ENCODE measurements around the gene TPGS2.

The TPGS2 gene

GRCh38 chr18:36843784-36844183 lies 15.0 kb upstream of the TPGS2 start:
- TF ChIP-seq TAF1 (IDR thresholded peaks at IDR 0.05; ENCODE audit: borderline replicate concordance, low read depth, low read length) = no peak
- TF ChIP-seq POLR2AphosphoS5 (IDR thresholded peaks at IDR 0.05; ENCODE audit: low read depth, low read length) = no peak
- no peak for TF ChIP-seq POLR2A (IDR thresholded peaks at IDR 0.05; ENCODE audit: low read depth, low read length)
- DNase-seq (ENCODE audit: insufficient read length) (no peak), FAIRE-seq (no peak)

- no peak for FAIRE-seq
Observed at GRCh38 chr18:36843199-36843598, 14.4 kb upstream of the TPGS2 start.

GRCh38 chr18:36839835-36840234 lies 11.0 kb upstream of the TPGS2 start:
- DNase-seq (ENCODE audit: insufficient read length) (no peak), FAIRE-seq (no peak)
- no peak for TF ChIP-seq POLR2AphosphoS5 (IDR thresholded peaks at IDR 0.05; ENCODE audit: low read depth, low read length)
- no peak for TF ChIP-seq POLR2A (IDR thresholded peaks at IDR 0.05; ENCODE audit: low read depth, low read length)
- TF ChIP-seq TAF1 (IDR thresholded peaks at IDR 0.05; ENCODE audit: borderline replicate concordance, low read depth, low read length) = no peak

More at GRCh38 chr18:36843199-36843598, 14.4 kb upstream of the TPGS2 start:
- no peak for DNase-seq (ENCODE audit: insufficient read length)
- TF ChIP-seq TAF1 (IDR thresholded peaks at IDR 0.05; ENCODE audit: borderline replicate concordance, low read depth, low read length) = no peak
- TF ChIP-seq POLR2AphosphoS5 (IDR thresholded peaks at IDR 0.05; ENCODE audit: low read depth, low read length) = no peak
- no peak for TF ChIP-seq POLR2A (IDR thresholded peaks at IDR 0.05; ENCODE audit: low read depth, low read length)

GRCh38 chr18:36835927-36836326 lies 7.1 kb upstream of the TPGS2 start:
- no peak for DNase-seq (ENCODE audit: insufficient read length)
- no peak for FAIRE-seq
- TF ChIP-seq POLR2A (IDR thresholded peaks at IDR 0.05; ENCODE audit: low read depth, low read length) (no peak), POLR2AphosphoS5 (IDR thresholded peaks at IDR 0.05; ENCODE audit: low read depth, low read length) (no peak), TAF1 (IDR thresholded peaks at IDR 0.05; ENCODE audit: borderline replicate concordance, low read depth, low read length) (no peak)

- FAIRE-seq = no peak
- DNase-seq (ENCODE audit: insufficient read length) = no peak
- TF ChIP-seq POLR2A (IDR thresholded peaks at IDR 0.05; ENCODE audit: low read depth, low read length) = no peak
- no peak for TF ChIP-seq TAF1 (IDR thresholded peaks at IDR 0.05; ENCODE audit: borderline replicate concordance, low read depth, low read length)
- no peak for TF ChIP-seq POLR2AphosphoS5 (IDR thresholded peaks at IDR 0.05; ENCODE audit: low read depth, low read length)
Observed at GRCh38 chr18:36833120-36833519, 4.3 kb upstream of the TPGS2 start.

- no peak for DNase-seq (ENCODE audit: insufficient read length)
- peak; percentile 38 for FAIRE-seq
- TF ChIP-seq TAF1 (IDR thresholded peaks at IDR 0.05; ENCODE audit: borderline replicate concordance, low read depth, low read length) (no peak), POLR2A (IDR thresholded peaks at IDR 0.05; ENCODE audit: low read depth, low read length) (no peak), POLR2AphosphoS5 (IDR thresholded peaks at IDR 0.05; ENCODE audit: low read depth, low read length) (no peak)
Observed at GRCh38 chr18:36831139-36831538, 2.3 kb upstream of the TPGS2 start.

GRCh38 chr18:36830158-36830495 lies 1.3 kb upstream of the TPGS2 start:
- FAIRE-seq (no peak), DNase-seq (ENCODE audit: insufficient read length) (no peak)
- no peak for TF ChIP-seq POLR2A (IDR thresholded peaks at IDR 0.05; ENCODE audit: low read depth, low read length)
- no peak for TF ChIP-seq POLR2AphosphoS5 (IDR thresholded peaks at IDR 0.05; ENCODE audit: low read depth, low read length)
- no peak for TF ChIP-seq TAF1 (IDR thresholded peaks at IDR 0.05; ENCODE audit: borderline replicate concordance, low read depth, low read length)

GRCh38 chr18:36829362-36830157 lies 758 bp upstream of the TPGS2 start:
- FAIRE-seq (no peak), DNase-seq (ENCODE audit: insufficient read length) (no peak)
- TF ChIP-seq TAF1 (IDR thresholded peaks at IDR 0.05; ENCODE audit: borderline replicate concordance, low read depth, low read length) (no peak), POLR2A (IDR thresholded peaks at IDR 0.05; ENCODE audit: low read depth, low read length) (no peak), POLR2AphosphoS5 (IDR thresholded peaks at IDR 0.05; ENCODE audit: low read depth, low read length) (no peak)

- no peak for FAIRE-seq
- TF ChIP-seq TAF1 (IDR thresholded peaks at IDR 0.05; ENCODE audit: borderline replicate concordance, low read depth, low read length) = no peak
- no peak for TF ChIP-seq POLR2AphosphoS5 (IDR thresholded peaks at IDR 0.05; ENCODE audit: low read depth, low read length)
- no peak for TF ChIP-seq POLR2A (IDR thresholded peaks at IDR 0.05; ENCODE audit: low read depth, low read length)
- DNase-seq (ENCODE audit: insufficient read length) = no peak
Observed at GRCh38 chr18:36828157-36828629, 609 bp downstream of the TPGS2 start.

- no peak for FAIRE-seq
Observed at GRCh38 chr18:36826556-36826955, 2.2 kb downstream of the TPGS2 start.

GRCh38 chr18:36825526-36825925 lies 3.3 kb downstream of the TPGS2 start:
- TF ChIP-seq POLR2A (IDR thresholded peaks at IDR 0.05; ENCODE audit: low read depth, low read length) (no peak), TAF1 (IDR thresholded peaks at IDR 0.05; ENCODE audit: borderline replicate concordance, low read depth, low read length) (no peak), POLR2AphosphoS5 (IDR thresholded peaks at IDR 0.05; ENCODE audit: low read depth, low read length) (no peak)
- no peak for DNase-seq (ENCODE audit: insufficient read length)
- no peak for FAIRE-seq

More at GRCh38 chr18:36826556-36826955, 2.2 kb downstream of the TPGS2 start:
- no peak for TF ChIP-seq TAF1 (IDR thresholded peaks at IDR 0.05; ENCODE audit: borderline replicate concordance, low read depth, low read length)
- no peak for TF ChIP-seq POLR2AphosphoS5 (IDR thresholded peaks at IDR 0.05; ENCODE audit: low read depth, low read length)
- no peak for TF ChIP-seq POLR2A (IDR thresholded peaks at IDR 0.05; ENCODE audit: low read depth, low read length)
- DNase-seq (ENCODE audit: insufficient read length) = no peak

- FAIRE-seq = no peak
- TF ChIP-seq TAF1 (IDR thresholded peaks at IDR 0.05; ENCODE audit: borderline replicate concordance, low read depth, low read length) (no peak), POLR2AphosphoS5 (IDR thresholded peaks at IDR 0.05; ENCODE audit: low read depth, low read length) (no peak), POLR2A (IDR thresholded peaks at IDR 0.05; ENCODE audit: low read depth, low read length) (no peak)
- no peak for DNase-seq (ENCODE audit: insufficient read length)
Observed at GRCh38 chr18:36821681-36822080, 7.1 kb downstream of the TPGS2 start.
